SU-DHL-6 (cell line): Measurements from ENCODE around the gene AGAP1.

ENCODE experiments used
- EZH2phosphoT487 ChIP-seq: fragments of 200-600 bp; sonication (generic), shearing (Covaris generic); conservative IDR thresholded peaks from 2 replicates; pipeline ENCODE4 v1.6.1; 2018; ENCODE audit warnings: mild to moderate bottlenecking, antibody characterized with exemption, low read length, moderate library complexity, mixed read lengths
- TF ChIP-seq, protein P1 (sequence below): fragments of 200-600 bp; sonication (generic); IDR thresholded peaks from one replicate; pipeline ENCODE4 v1.5.1; 2017; ENCODE audit warnings: antibody characterized with exemption, mild to moderate bottlenecking, low read length, moderate library complexity; ENCODE audit not compliant: insufficient read depth, poor library complexity, severe bottlenecking

- TF ChIP-seq, protein P1, sequence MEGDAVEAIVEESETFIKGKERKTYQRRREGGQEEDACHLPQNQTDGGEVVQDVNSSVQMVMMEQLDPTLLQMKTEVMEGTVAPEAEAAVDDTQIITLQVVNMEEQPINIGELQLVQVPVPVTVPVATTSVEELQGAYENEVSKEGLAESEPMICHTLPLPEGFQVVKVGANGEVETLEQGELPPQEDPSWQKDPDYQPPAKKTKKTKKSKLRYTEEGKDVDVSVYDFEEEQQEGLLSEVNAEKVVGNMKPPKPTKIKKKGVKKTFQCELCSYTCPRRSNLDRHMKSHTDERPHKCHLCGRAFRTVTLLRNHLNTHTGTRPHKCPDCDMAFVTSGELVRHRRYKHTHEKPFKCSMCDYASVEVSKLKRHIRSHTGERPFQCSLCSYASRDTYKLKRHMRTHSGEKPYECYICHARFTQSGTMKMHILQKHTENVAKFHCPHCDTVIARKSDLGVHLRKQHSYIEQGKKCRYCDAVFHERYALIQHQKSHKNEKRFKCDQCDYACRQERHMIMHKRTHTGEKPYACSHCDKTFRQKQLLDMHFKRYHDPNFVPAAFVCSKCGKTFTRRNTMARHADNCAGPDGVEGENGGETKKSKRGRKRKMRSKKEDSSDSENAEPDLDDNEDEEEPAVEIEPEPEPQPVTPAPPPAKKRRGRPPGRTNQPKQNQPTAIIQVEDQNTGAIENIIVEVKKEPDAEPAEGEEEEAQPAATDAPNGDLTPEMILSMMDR = no peak
- no peak for TF ChIP-seq EZH2phosphoT487
Measured at GRCh38 chr2:235463893-235464292, 29.9 kb upstream of the AGAP1 start.
